Measurements from ENCODE around the gene AGBL5. TPM values are rescaled to one million over a fixed set of nuclear protein-coding genes. Genes with fewer than 3 reads are reported as not detected.

AGBL5 gene
- total and polyA plus RNA-seq, 2 of the 13 experiments (the other 11 are each of a cell fraction or from before 2014, with no cell fraction given): 55.9 to 73.3 TPM

DNA sequence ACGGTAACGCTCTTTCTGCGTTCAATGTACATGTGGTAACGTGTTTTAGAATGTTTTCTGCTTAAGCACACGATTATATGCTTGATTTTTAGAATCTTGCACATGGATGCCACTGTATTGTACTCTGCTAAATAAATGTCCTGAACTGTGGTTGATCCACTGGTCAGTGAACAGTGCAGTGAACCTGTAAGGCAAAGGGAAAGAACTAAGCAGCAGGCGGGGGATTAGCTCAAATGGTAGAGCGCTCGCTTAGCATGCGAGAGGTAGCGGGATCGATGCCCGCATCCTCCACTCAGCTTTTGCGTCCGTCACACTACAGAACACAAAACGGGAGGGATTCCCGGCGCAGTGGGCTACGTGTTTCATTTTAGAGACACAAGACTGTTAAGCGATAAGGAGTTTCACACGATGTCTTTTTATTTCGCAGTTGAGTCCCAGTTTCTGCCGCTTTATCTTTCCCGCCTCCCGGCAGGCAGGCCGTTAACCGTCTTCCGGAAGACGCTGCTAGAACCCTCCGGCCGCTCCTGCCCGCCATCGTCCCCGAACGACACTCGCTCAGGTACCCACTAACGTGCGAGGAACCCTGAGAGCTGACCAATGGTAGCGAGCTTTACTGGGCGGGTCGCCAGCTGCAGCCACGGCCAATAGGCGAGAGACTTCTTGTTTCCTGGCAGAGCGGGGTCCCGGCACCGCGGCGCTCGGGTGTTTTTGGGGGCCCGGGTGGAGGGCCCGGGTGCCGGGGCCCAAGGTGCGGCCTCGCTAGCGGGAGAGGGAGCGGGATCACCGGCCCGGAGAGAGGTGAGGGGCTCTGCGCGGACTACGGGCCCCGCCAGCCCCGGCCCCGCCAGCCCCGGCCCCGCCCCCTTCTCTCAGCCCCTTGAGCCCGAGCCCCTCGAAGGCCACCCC is at the start of gene AGBL5 (continued):
- no peak; the same call in 1 of the 2 replicates for TF ChIP-seq ZNF3 (CRISPR knock-in tag; IDR thresholded peaks at IDR 0.05)
- no peak for TF ChIP-seq DR1 (CRISPR knock-in tag; IDR thresholded peaks at IDR 0.05)
- peak; percentile 86 for TF ChIP-seq KAT7 (CRISPR knock-in tag; IDR thresholded peaks at IDR 0.05; ENCODE audit: borderline replicate concordance)
- TF ChIP-seq RFXANK (CRISPR knock-in tag; IDR thresholded peaks at IDR 0.05): peak; percentile 90
- TF ChIP-seq ZSCAN25 (CRISPR knock-in tag; IDR thresholded peaks at IDR 0.05): peak; percentile 24; the same call in 1 of the 2 replicates
- peak; percentile 95 for TF ChIP-seq NFKBIZ (CRISPR knock-in tag; IDR thresholded peaks at IDR 0.05)
- TF ChIP-seq MEF2D (CRISPR knock-in tag; IDR thresholded peaks at IDR 0.05): peak; percentile 95
- TF ChIP-seq, protein P1, sequence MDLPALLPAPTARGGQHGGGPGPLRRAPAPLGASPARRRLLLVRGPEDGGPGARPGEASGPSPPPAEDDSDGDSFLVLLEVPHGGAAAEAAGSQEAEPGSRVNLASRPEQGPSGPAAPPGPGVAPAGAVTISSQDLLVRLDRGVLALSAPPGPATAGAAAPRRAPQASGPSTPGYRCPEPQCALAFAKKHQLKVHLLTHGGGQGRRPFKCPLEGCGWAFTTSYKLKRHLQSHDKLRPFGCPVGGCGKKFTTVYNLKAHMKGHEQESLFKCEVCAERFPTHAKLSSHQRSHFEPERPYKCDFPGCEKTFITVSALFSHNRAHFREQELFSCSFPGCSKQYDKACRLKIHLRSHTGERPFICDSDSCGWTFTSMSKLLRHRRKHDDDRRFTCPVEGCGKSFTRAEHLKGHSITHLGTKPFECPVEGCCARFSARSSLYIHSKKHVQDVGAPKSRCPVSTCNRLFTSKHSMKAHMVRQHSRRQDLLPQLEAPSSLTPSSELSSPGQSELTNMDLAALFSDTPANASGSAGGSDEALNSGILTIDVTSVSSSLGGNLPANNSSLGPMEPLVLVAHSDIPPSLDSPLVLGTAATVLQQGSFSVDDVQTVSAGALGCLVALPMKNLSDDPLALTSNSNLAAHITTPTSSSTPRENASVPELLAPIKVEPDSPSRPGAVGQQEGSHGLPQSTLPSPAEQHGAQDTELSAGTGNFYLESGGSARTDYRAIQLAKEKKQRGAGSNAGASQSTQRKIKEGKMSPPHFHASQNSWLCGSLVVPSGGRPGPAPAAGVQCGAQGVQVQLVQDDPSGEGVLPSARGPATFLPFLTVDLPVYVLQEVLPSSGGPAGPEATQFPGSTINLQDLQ (CRISPR knock-in tag; IDR thresholded peaks at IDR 0.05): peak; percentile 93
- peak; percentile 100; the same call in 1 of the 2 replicates for TF ChIP-seq ZNF597 (CRISPR knock-in tag; IDR thresholded peaks at IDR 0.05)
- no peak for TF ChIP-seq FOSL1 (CRISPR knock-in tag; IDR thresholded peaks at IDR 0.05; ENCODE audit: borderline replicate concordance)
- TF ChIP-seq ZFP36L1 (CRISPR knock-in tag; IDR thresholded peaks at IDR 0.05): peak; percentile 84; the same call in 1 of the 2 replicates
- TF ChIP-seq ZNF678 (CRISPR knock-in tag; IDR thresholded peaks at IDR 0.05): peak; percentile 94; the same call in 1 of the 2 replicates
- no peak for TF ChIP-seq ZSCAN30 (CRISPR knock-in tag; IDR thresholded peaks at IDR 0.05)
- TF ChIP-seq FOXK1 (CRISPR knock-in tag; IDR thresholded peaks at IDR 0.05; ENCODE audit: borderline replicate concordance, low read depth): no peak; the same call in 1 of the 2 replicates
- peak; percentile 99 for TF ChIP-seq ZNF891 (CRISPR knock-in tag; IDR thresholded peaks at IDR 0.05)
- no peak for TF ChIP-seq CHD2 (IDR thresholded peaks at IDR 0.05; ENCODE audit: low read depth, low read length)
- TF ChIP-seq ZNF674 (CRISPR knock-in tag; IDR thresholded peaks at IDR 0.05; ENCODE audit: low read depth): 0 out of 2 replicates have a peak, but pooled peaks have one; percentile 33
- TF ChIP-seq IRF2 (CRISPR knock-in tag; IDR thresholded peaks at IDR 0.05): peak; percentile 77
- TF ChIP-seq SNAPC5 (CRISPR knock-in tag; IDR thresholded peaks at IDR 0.05; ENCODE audit: borderline replicate concordance): peak; percentile 95
- no peak; the same call in 1 of the 2 replicates for TF ChIP-seq ZNF331 (CRISPR knock-in tag; IDR thresholded peaks at IDR 0.05)
- TF ChIP-seq REL (CRISPR knock-in tag; conservative IDR thresholded peaks at IDR 0.05): peak; percentile 96
- peak; percentile 93 for TF ChIP-seq HOXA5 (CRISPR knock-in tag; IDR thresholded peaks at IDR 0.05)
- peak; percentile 8; the same call in 1 of the 2 replicates for TF ChIP-seq GATA4 (IDR thresholded peaks at IDR 0.05; ENCODE audit: borderline replicate concordance, low read depth)
- no peak for TF ChIP-seq U2AF2 (IDR thresholded peaks at IDR 0.05; ENCODE audit: low read depth, low read length)
- no peak for TF ChIP-seq SP1 (IDR thresholded peaks at IDR 0.05)
- peak; percentile 60 for TF ChIP-seq SP1 (CRISPR knock-in tag; IDR thresholded peaks at IDR 0.05)
- peak; percentile 96; the same call in 1 of the 2 replicates for TF ChIP-seq PAX8 (CRISPR knock-in tag; IDR thresholded peaks at IDR 0.05; ENCODE audit: borderline replicate concordance)

All from HepG2 (cell line).